Ovary (tissue), 3 donors: ENCODE measurements around the gene LIN28A.
"Not testable (repeated sequence)": the region's sequence is repeated elsewhere in the genome, so short reads cannot be mapped to it uniquely, and the experiment has no call there.

ENCODE experiments used
- POLR2A ChIP-seq: fragments of 450-650 bp; IDR thresholded peaks from one replicate; pipeline ENCODE4 v1.6.1; 2017; ENCODE audit warnings: antibody characterized with exemption, mild to moderate bottlenecking, moderate library complexity
- TF ChIP-seq, protein P1 (sequence below), 3 donors: fragments of 450-650 bp in 2 of 3; fragments of 200-600 bp in 1 of 3; IDR thresholded peaks; one replicate each; pipeline versions ENCODE4 v1.5.1 to v1.8.0; 2016 to 2022; ENCODE audit warnings: antibody characterized with exemption in 3 of 3, mild to moderate bottlenecking in 1 of 3
- donor health status: DM: no; HTN: no; CAD: no.

DNA sequence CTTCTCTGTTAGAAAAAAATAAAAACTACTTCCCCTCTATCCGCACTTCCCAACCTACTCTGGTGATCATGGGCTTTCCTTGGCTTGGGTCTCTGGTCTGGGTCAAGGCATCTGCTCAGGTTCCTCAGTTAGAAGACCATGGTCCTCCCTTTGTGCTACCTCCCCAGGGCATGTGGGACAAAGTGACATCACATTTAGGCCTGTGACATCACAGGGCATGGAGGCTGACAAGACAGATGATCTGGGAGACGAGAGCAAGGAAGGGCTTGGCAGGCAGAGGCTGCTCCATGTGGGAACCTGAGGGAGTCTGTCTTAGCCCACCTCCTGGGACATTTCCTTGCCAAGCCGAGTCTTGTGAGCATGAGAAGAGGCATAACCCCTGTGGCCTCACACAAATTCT, 38.0 kb upstream of the LIN28A start, which contains the start of gene ZNF683:
- TF ChIP-seq, protein P1, sequence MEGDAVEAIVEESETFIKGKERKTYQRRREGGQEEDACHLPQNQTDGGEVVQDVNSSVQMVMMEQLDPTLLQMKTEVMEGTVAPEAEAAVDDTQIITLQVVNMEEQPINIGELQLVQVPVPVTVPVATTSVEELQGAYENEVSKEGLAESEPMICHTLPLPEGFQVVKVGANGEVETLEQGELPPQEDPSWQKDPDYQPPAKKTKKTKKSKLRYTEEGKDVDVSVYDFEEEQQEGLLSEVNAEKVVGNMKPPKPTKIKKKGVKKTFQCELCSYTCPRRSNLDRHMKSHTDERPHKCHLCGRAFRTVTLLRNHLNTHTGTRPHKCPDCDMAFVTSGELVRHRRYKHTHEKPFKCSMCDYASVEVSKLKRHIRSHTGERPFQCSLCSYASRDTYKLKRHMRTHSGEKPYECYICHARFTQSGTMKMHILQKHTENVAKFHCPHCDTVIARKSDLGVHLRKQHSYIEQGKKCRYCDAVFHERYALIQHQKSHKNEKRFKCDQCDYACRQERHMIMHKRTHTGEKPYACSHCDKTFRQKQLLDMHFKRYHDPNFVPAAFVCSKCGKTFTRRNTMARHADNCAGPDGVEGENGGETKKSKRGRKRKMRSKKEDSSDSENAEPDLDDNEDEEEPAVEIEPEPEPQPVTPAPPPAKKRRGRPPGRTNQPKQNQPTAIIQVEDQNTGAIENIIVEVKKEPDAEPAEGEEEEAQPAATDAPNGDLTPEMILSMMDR (IDR thresholded peaks at IDR 0.05) = not testable (repeated sequence)
- TF ChIP-seq POLR2A = not testable (repeated sequence)
